Stimulated activated CD8-positive, alpha-beta memory T cell treated with anti-CD3 and anti-CD28 coated beads, Interleukin-4, amount 100 ng/mL, for 4 hours (primary cell): ENCODE results near the gene KCNJ12.
"Not testable (repeated sequence)": the region's sequence is repeated elsewhere in the genome, so short reads cannot be mapped to it uniquely, and the experiment has no call there.

Experiments
- DNase-seq, 2 donors: peaks; one replicate each; pipeline ENCODE4 v3.0.0-alpha.2; 2020; ENCODE audit warnings: low read depth in 2 of 2, low spot score in 1 of 2

Gene KCNJ12

GRCh38 chr17:21418446-21419298, 42.5 kb downstream of the KCNJ12 start:
- DNase-seq: no peak

- no peak for DNase-seq
These were observed 43.4 kb downstream of the KCNJ12 start for GRCh38 chr17:21419299-21420239.

GRCh38 chr17:21420503-21421090, 44.4 kb downstream of the KCNJ12 start:
- not testable (repeated sequence) for DNase-seq

- not testable (repeated sequence) for DNase-seq
These were observed 45.5 kb downstream of the KCNJ12 start for GRCh38 chr17:21421421-21422310.

- DNase-seq: not testable (repeated sequence)
These were observed 46.4 kb downstream of the KCNJ12 start for GRCh38 chr17:21422311-21423189.

- not testable (repeated sequence) for DNase-seq
These were observed 47.0 kb downstream of the KCNJ12 start for GRCh38 chr17:21423190-21423493.

- not testable (repeated sequence) for DNase-seq
These were observed 48.5 kb downstream of the KCNJ12 start for GRCh38 chr17:21424697-21425096.

- DNase-seq: no peak
These were observed 49.2 kb downstream of the KCNJ12 start for GRCh38 chr17:21425321-21425720.

GRCh38 chr17:21425736-21426135, 49.6 kb downstream of the KCNJ12 start:
- DNase-seq: no peak

GRCh38 chr17:21426246-21426645, 50.1 kb downstream of the KCNJ12 start:
- DNase-seq: not testable (repeated sequence)

- DNase-seq: not testable (repeated sequence)
These were observed 50.7 kb downstream of the KCNJ12 start for GRCh38 chr17:21426876-21427275.

- DNase-seq: not testable (repeated sequence)
These were observed 51.6 kb downstream of the KCNJ12 start for GRCh38 chr17:21427727-21428126.

GRCh38 chr17:21428752-21429424, 52.7 kb downstream of the KCNJ12 start:
- not testable (repeated sequence) for DNase-seq

- not testable (repeated sequence) for DNase-seq
These were observed 53.9 kb downstream of the KCNJ12 start for GRCh38 chr17:21429921-21430628.

- not testable (repeated sequence) for DNase-seq
These were observed 57.8 kb downstream of the KCNJ12 start for GRCh38 chr17:21433971-21434370.

- not testable (repeated sequence) for DNase-seq
These were observed 58.8 kb downstream of the KCNJ12 start for GRCh38 chr17:21434976-21435375.

- DNase-seq: not testable (repeated sequence)
These were observed 60.3 kb downstream of the KCNJ12 start for GRCh38 chr17:21436481-21436880.
